PC-9 (cell line): ENCODE measurements around the gene COX17. TPM values are rescaled to one million over a fixed set of nuclear protein-coding genes. Genes with fewer than 3 reads are reported as not detected.
A peak's percentile ranks its signal among the peaks of the same experiment; 100 is the strongest.

Experiments used
- BruUV-seq: library from RNA; stranded (reverse); fragments of 400-500 nt; replicated peaks from 2 replicates; lab custom pipeline; 2021; lab: Mats Ljungman, UMichigan
- CTCF ChIA-PET: fragments of 300-600 bp; sonication (Branson Sonifier 250); formaldehyde crosslinking; loops from one replicate; lab custom pipeline; 2022; ENCODE audit warnings: antibody characterized with exemption; lab: Charles Lee
- POLR2A ChIA-PET: fragments of 300-600 bp; sonication (Branson Sonifier 250); formaldehyde crosslinking; loops from one replicate; lab custom pipeline; 2022; ENCODE audit warnings: antibody characterized with exemption; ENCODE audit not compliant: unreplicated experiment; lab: Charles Lee
- DNase-seq, 2 experiments: peaks; one replicate each; pipeline versions ENCODE4 v3.0.0 to v3.0.0-alpha.2; 2015 to 2022; ENCODE audit warnings: mixed read lengths in 1 of 2
- H2AFZ ChIP-seq: fragments of 200-600 bp; sonication (generic); 2 replicates; pipeline ENCODE4 v1.8.1; 2017; ENCODE audit warnings: antibody characterized with exemption
- H3F3A ChIP-seq: fragments of 200-600 bp; sonication (generic); 2 replicates; pipeline ENCODE4 v1.8.1; 2017; ENCODE audit warnings: antibody characterized with exemption, mild to moderate bottlenecking, low read depth; ENCODE audit not compliant: insufficient read depth
- H3K27ac ChIP-seq: fragments of 200-600 bp; sonication (generic); 2 replicates; pipeline ENCODE4 v1.6.1; 2016; ENCODE audit warnings: mixed run types
- H3K27me3 ChIP-seq: fragments of 200-600 bp; sonication (generic); 2 replicates; pipeline ENCODE4 v1.6.1; 2016; ENCODE audit warnings: low read depth, mixed run types; ENCODE audit not compliant: insufficient read depth
- H3K36me3 ChIP-seq: fragments of 200-600 bp; sonication (generic); 2 replicates; pipeline ENCODE4 v1.6.1; 2016; ENCODE audit warnings: low read depth, mixed run types
- H3K4me1 ChIP-seq: fragments of 200-600 bp; sonication (generic); replicated peaks from 2 replicates; pipeline ENCODE4 v1.6.1; 2016; ENCODE audit warnings: mixed run types; ENCODE audit not compliant: insufficient read depth
- H3K4me2 ChIP-seq: fragments of 200-600 bp; sonication (generic); 2 replicates; pipeline ENCODE4 v1.6.1; 2017; ENCODE audit warnings: mixed run types
- H3K4me3 ChIP-seq: fragments of 200-600 bp; sonication (generic); 2 replicates; pipeline ENCODE4 v1.6.1; 2016; ENCODE audit warnings: mixed run types
- H3K79me2 ChIP-seq: fragments of 200-600 bp; sonication (generic); 2 replicates; pipeline ENCODE4 v1.6.1; 2017; ENCODE audit warnings: low read depth, mixed run types
- H3K9me2 ChIP-seq: fragments of 200-600 bp; sonication (generic); 2 replicates; pipeline ENCODE4 v1.8.1; 2017; ENCODE audit warnings: mild to moderate bottlenecking; ENCODE audit not compliant: insufficient read depth
- H3K9me3 ChIP-seq: fragments of 200-600 bp; sonication (generic); 2 replicates; pipeline ENCODE4 v1.8.1; 2016; ENCODE audit warnings: low read depth; ENCODE audit not compliant: insufficient read depth
- H4K20me1 ChIP-seq: fragments of 200-600 bp; sonication (generic); 2 replicates; pipeline ENCODE4 v1.8.1; 2017; ENCODE audit not compliant: insufficient read depth
- EZH2 ChIP-seq: fragments of 200-600 bp; sonication (generic); IDR thresholded peaks from 2 replicates; pipeline ENCODE4 v1.8.0; 2017; ENCODE audit warnings: antibody characterized with exemption, low read depth
- intact Hi-C: fragments of 100-400 bp; cut with micrococcal nuclease; formaldehyde crosslinking; loops from one replicate; pipeline ENCODE4 v1.10.0; 2022; ENCODE audit not compliant: unreplicated experiment
- total RNA-seq: library from RNA; stranded (reverse); gene quantifications from 2 replicates; pipeline ENCODE4 v1.2.3, GENCODE V29; 2021
- TF ChIP-seq, protein P1 (sequence below): fragments of 200-600 bp; sonication (generic); conservative IDR thresholded peaks from 2 replicates; pipeline ENCODE4 v1.6.1; 2017; ENCODE audit warnings: mixed run types, antibody characterized with exemption, mild to moderate bottlenecking, moderate library complexity

The COX17 gene
- total RNA-seq, 1 experiment from 2014 or later, result 61.4 TPM

DNA sequence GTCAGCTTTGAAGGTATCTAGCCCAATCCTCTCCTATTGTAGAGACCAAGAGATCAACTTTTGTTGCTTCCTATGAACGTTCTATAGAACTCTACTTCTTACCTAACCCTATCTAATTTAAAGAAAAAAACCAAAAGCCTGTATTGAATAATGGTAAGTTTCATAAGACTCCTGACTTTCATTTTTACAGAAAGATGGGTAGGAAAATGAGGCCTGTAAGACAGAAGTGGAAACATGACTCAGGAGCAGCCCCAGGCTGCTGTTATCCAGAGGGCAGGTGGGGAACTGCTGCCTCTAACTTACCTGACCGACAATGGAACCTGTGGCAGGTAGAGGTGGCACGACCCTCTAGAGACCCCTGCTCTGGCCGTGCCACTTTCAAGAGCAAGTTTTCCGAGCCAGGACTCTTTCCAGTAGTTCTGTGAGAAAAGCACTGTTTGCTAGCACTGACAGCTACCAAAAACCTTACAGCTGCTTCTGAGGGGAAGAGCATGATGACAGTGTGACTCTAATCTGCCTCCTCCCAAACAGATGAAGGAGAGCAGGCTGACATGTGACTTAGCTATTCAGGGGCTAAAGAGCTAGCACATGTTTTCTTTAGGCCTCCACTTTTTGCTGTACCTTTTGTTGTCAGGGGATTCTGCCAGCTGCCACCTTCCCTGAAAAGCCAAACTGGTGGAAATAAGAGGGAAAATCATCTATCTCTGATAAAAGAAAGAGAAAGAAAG lies 34.3 kb downstream of the COX17 start:
- Histone ChIP-seq H3K4me3 (no peak overlapping the region), H3K4me2 (peak overlapping the region; percentile 27; the same call in 1 of the 2 replicates), H3K27ac (peak overlapping the region; percentile 54), H3K4me1 (peaks cover 20% of the 10 kb centered on the region), H4K20me1 (no peaks in the 10 kb centered on the region), H2AFZ (no peak overlapping the region), H3K9me2 (no peaks in the 10 kb centered on the region), H3K27me3 (no peaks in the 10 kb centered on the region), H3K79me2 (no peaks in the 10 kb centered on the region), H3K9me3 (no peaks in the 10 kb centered on the region), H3F3A (no peaks in the 10 kb centered on the region), H3K36me3 (no peaks in the 10 kb centered on the region)
- intact Hi-C loops, result no loop called here
- CTCF ChIA-PET, result no interaction called here
- no TSS peak for BruUV-seq
- no peak for TF ChIP-seq EZH2
- TF ChIP-seq, protein P1, sequence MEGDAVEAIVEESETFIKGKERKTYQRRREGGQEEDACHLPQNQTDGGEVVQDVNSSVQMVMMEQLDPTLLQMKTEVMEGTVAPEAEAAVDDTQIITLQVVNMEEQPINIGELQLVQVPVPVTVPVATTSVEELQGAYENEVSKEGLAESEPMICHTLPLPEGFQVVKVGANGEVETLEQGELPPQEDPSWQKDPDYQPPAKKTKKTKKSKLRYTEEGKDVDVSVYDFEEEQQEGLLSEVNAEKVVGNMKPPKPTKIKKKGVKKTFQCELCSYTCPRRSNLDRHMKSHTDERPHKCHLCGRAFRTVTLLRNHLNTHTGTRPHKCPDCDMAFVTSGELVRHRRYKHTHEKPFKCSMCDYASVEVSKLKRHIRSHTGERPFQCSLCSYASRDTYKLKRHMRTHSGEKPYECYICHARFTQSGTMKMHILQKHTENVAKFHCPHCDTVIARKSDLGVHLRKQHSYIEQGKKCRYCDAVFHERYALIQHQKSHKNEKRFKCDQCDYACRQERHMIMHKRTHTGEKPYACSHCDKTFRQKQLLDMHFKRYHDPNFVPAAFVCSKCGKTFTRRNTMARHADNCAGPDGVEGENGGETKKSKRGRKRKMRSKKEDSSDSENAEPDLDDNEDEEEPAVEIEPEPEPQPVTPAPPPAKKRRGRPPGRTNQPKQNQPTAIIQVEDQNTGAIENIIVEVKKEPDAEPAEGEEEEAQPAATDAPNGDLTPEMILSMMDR, result no peak
- POLR2A ChIA-PET, result interaction anchor here (0.7 kb wide), 1 partner anchor 178 kb away, joined by 5 read pairs; no protein-coding TSS in a partner anchor
- DNase-seq, result no peak

DNA sequence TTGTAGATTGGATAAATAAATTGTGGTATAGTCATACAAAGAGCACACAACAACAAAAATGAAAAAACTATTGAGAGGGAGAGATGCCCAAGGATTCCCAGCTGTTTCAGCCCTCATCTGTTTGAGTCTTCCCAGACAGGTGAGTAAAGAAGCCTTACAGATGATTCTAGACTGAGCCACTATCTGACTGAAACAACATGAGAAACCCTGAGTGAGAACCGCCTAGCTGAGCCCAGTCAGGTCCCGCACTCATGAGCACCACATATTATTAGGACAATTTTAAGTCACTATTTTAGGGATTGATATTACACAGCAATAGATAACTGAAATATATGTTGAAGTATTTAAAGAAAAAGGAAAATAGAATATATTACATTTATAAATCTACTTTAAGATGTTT lies 35.8 kb downstream of the COX17 start:
- H3K4me1 ChIP-seq, result peaks cover 25% of the 10 kb centered on the region

DNA sequence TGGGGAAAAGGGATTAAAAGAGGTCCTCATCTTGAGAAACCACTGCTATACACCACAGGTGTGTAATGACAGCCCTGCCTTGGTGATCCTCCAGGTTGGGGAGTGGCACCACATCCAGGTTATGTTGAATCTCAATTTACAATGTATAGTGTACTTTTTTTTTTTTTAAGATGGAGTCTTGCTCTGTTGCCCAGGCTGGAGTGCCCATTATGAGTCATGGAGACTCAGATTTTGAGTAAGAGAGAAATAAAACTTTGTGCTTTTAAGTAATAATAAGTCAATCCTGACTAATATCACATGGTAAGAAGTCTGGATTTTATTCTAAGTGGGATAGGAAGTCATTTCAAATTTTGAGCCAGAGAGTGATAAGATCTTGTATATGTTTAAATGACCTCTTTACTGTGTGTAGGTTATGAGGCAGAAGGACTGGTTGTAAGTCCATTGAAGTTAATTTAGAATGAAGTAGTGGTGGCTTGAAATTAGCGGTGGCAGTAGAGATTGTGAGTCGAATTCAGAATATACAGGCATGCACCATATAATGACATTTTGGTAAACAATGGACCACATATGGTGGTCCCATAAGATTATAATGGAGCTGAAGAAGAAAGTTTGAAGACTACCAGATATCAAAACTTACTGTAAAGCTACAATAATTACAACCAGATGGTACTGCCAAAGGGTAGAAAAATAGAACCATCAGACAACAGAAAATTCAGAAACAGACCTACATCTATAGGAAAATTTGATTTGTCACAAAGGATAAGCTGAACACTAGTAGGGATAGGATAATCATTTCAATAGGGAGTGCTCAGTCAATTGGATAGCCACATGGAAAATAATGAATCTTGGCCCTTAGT lies 37.5 kb downstream of the COX17 start:
- Histone ChIP-seq H3K9me3 (no peaks in the 10 kb centered on the region), H3F3A (no peaks in the 10 kb centered on the region), H2AFZ (no peak overlapping the region), H3K4me2 (no peak overlapping the region), H3K4me1 (peaks cover 25% of the 10 kb centered on the region), H3K36me3 (no peaks in the 10 kb centered on the region), H3K79me2 (no peaks in the 10 kb centered on the region), H3K27me3 (no peaks in the 10 kb centered on the region), H4K20me1 (no peaks in the 10 kb centered on the region), H3K27ac (no peak overlapping the region), H3K9me2 (no peaks in the 10 kb centered on the region; the same call in 1 of the 2 replicates), H3K4me3 (no peak overlapping the region)
- CTCF ChIA-PET, result no interaction called here
- TF ChIP-seq, protein P1, result no peak
- TF ChIP-seq EZH2, result no peak
- intact Hi-C loops, result no loop called here
- DNase-seq, result no peak
- POLR2A ChIA-PET, result no interaction called here
- no TSS peak for BruUV-seq

More for the DNA sequence above, 35.8 kb downstream of the COX17 start:
- Histone ChIP-seq H3K4me2 (no peak overlapping the region), H4K20me1 (no peaks in the 10 kb centered on the region), H3K9me2 (no peaks in the 10 kb centered on the region; the same call in 1 of the 2 replicates), H3F3A (no peaks in the 10 kb centered on the region), H3K36me3 (no peaks in the 10 kb centered on the region), H3K27ac (no peak overlapping the region), H3K4me3 (no peak overlapping the region), H3K27me3 (no peaks in the 10 kb centered on the region), H2AFZ (no peak overlapping the region), H3K79me2 (no peaks in the 10 kb centered on the region), H3K9me3 (no peaks in the 10 kb centered on the region)
- no peak for DNase-seq
- intact Hi-C loops, result no loop called here
- ChIA-PET CTCF (no interaction called here), POLR2A (no interaction called here)
- BruUV-seq, result no TSS peak
- TF ChIP-seq EZH2, result no peak
- TF ChIP-seq, protein P1, result no peak
